SK-N-SH (cell line): ENCODE data around the gene BTK. TPM values are rescaled to one million over a fixed set of nuclear protein-coding genes. Genes with fewer than 3 reads are reported as not detected.

Experiments
- CTCF ChIA-PET: fragments of 300-600, 350-600 bp; formaldehyde crosslinking; extraction: SDS; loops from one replicate; lab custom pipeline; 2021; lab: Yijun Ruan, JAX
- POLR2A ChIA-PET: fragments of 350-600 bp; sonication (Branson Sonifier 250); formaldehyde crosslinking; extraction: SDS; loops from one replicate; lab custom pipeline; 2020; ENCODE audit warnings: antibody characterized with exemption, inconsistent platforms; lab: Yijun Ruan, JAX
- DNase-seq: peaks from one replicate; pipeline ENCODE4 v3.0.0; 2012
- H2AFZ ChIP-seq: fragments of 200-600 bp; sonication (generic); 2 replicates; pipeline ENCODE4 v1.8.1; 2016; ENCODE audit warnings: antibody characterized with exemption, mild to moderate bottlenecking, low read depth
- H3F3A ChIP-seq: fragments of 200-600 bp; sonication (generic); replicated peaks from 2 replicates; pipeline ENCODE3; 2016; ENCODE audit warnings: antibody characterized with exemption, mild to moderate bottlenecking; ENCODE audit not compliant: insufficient read depth
- H3K27ac ChIP-seq, 2 experiments: fragments of 200-500 bp in 1 of 2; fragments of 200-600 bp in 1 of 2; sonication (Bioruptor generic) in 1 of 2; sonication (generic), shearing (Covaris generic) in 1 of 2; 2 replicates each; pipeline versions ENCODE4 v1.5.1 to v1.6.1; 2014 to 2016; ENCODE audit warnings: low read depth in 2 of 2, inconsistent platforms in 1 of 2, low read length in 1 of 2, mild to moderate bottlenecking in 1 of 2, mixed read lengths in 1 of 2
- H3K27me3 ChIP-seq: fragments of 200-600 bp; sonication (generic), shearing (Covaris generic); 2 replicates; pipeline ENCODE4 v1.6.1; 2016; ENCODE audit warnings: mixed run types; ENCODE audit not compliant: insufficient read depth
- H3K36me3 ChIP-seq, 2 experiments: fragments of 200-500 bp in 1 of 2; fragments of 200-600 bp in 1 of 2; sonication (Bioruptor generic) in 1 of 2; sonication (generic) in 1 of 2; replicated peaks in 1 of 2; 2 replicates each; pipeline versions ENCODE3 to v1.5.1; 2014 to 2016; ENCODE audit warnings: low read length in 1 of 2, mild to moderate bottlenecking in 1 of 2; ENCODE audit not compliant: insufficient read depth in 2 of 2, control insufficient read depth in 1 of 2
- H3K4me1 ChIP-seq, 2 experiments: fragments of 200-500 bp in 1 of 2; fragments of 200-600 bp in 1 of 2; sonication (Bioruptor generic) in 1 of 2; sonication (generic), shearing (Covaris generic) in 1 of 2; 2 replicates each; pipeline versions ENCODE4 v1.5.1 to v1.6.1; 2014 to 2016; ENCODE audit warnings: low read depth in 1 of 2, low read length in 1 of 2, mixed run types in 1 of 2; ENCODE audit not compliant: insufficient read depth in 2 of 2, control insufficient read depth in 1 of 2
- H3K4me2 ChIP-seq: fragments of 200-600 bp; sonication (generic), shearing (Covaris generic); 2 replicates; pipeline ENCODE4 v1.6.1; 2017; ENCODE audit warnings: mixed run types
- H3K4me3 ChIP-seq, 2 experiments: fragments of 200-500 bp in 1 of 2; fragments of 200-600 bp in 1 of 2; sonication (Bioruptor generic) in 1 of 2; sonication (generic), shearing (Covaris generic) in 1 of 2; 2 replicates each; pipeline versions ENCODE4 v1.5.1 to v1.8.1; 2014 to 2016; ENCODE audit warnings: low read depth in 2 of 2, inconsistent platforms in 1 of 2, low read length in 1 of 2, mild to moderate bottlenecking in 1 of 2, mixed read lengths in 1 of 2, moderate library complexity in 1 of 2
- H3K79me2 ChIP-seq: fragments of 200-600 bp; sonication (generic); 2 replicates; pipeline ENCODE4 v1.8.1; 2017; ENCODE audit warnings: mild to moderate bottlenecking; ENCODE audit not compliant: insufficient read depth
- H3K9ac ChIP-seq: fragments of 200-600 bp; sonication (generic); 2 replicates; pipeline ENCODE4 v1.6.1; 2017; ENCODE audit warnings: mixed run types
- H3K9me2 ChIP-seq: fragments of 200-600 bp; sonication (generic); 2 replicates; pipeline ENCODE4 v1.6.1; 2017; ENCODE audit warnings: mixed run types
- H3K9me3 ChIP-seq: fragments of 200-600 bp; sonication (generic); 2 replicates; pipeline ENCODE4 v1.6.1; 2017; ENCODE audit warnings: mixed run types, mild to moderate bottlenecking, moderate library complexity
- H4K20me1 ChIP-seq: fragments of 200-600 bp; sonication (generic); 2 replicates; pipeline ENCODE4 v1.6.1; 2017; ENCODE audit warnings: mild to moderate bottlenecking, mixed run types; ENCODE audit not compliant: insufficient read depth
- GATA2 ChIP-seq: sonication (generic); formaldehyde crosslinking; IDR thresholded peaks from 2 replicates; pipeline ENCODE4 v1.5.0; 2020; ENCODE audit warnings: mild to moderate bottlenecking, missing genetic modification reagents
- JUND ChIP-seq: IDR thresholded peaks from 2 replicates; pipeline ENCODE4 v1.4.0; 2012
- MAX ChIP-seq: IDR thresholded peaks from 2 replicates; pipeline ENCODE4 v1.4.0; 2012; ENCODE audit warnings: low read depth
- MEF2A ChIP-seq: IDR thresholded peaks from 2 replicates; pipeline ENCODE4 v1.4.0; 2012; ENCODE audit warnings: low read depth, borderline replicate concordance
- NFIC ChIP-seq: IDR thresholded peaks from 2 replicates; pipeline ENCODE4 v1.4.0; 2012; ENCODE audit warnings: borderline replicate concordance
- POLR2AphosphoS5 ChIP-seq: IDR thresholded peaks from 2 replicates; pipeline ENCODE4 v1.6.1; 2012; ENCODE audit warnings: low read depth, low read length
- RFX5 ChIP-seq: IDR thresholded peaks from 2 replicates; pipeline ENCODE4 v1.6.1; 2012; ENCODE audit warnings: mild to moderate bottlenecking, improper control_type of control experiment, low read length
- SIN3A ChIP-seq: IDR thresholded peaks from 2 replicates; pipeline ENCODE4 v1.6.1; 2012; ENCODE audit warnings: low read depth, mild to moderate bottlenecking, low read length, moderate library complexity, borderline replicate concordance
- SMC3 ChIP-seq: IDR thresholded peaks from 2 replicates; pipeline ENCODE4 v1.6.1; 2012; ENCODE audit warnings: low read depth, low read length, improper control_type of control experiment
- TCF12 ChIP-seq: IDR thresholded peaks from 2 replicates; pipeline ENCODE4 v1.4.0; 2012
- TEAD4 ChIP-seq: IDR thresholded peaks from 2 replicates; pipeline ENCODE4 v1.4.0; 2012; ENCODE audit warnings: mild to moderate bottlenecking, borderline replicate concordance; ENCODE audit not compliant: insufficient read depth
- YY1 ChIP-seq: IDR thresholded peaks from 2 replicates; pipeline ENCODE4 v1.4.0; 2012; ENCODE audit warnings: low read depth, mild to moderate bottlenecking
- WGBS: methylation state at CpG from one replicate; pipeline ENCODE4 v1.1.6; 2017; ENCODE audit warnings: low lambda C conversion rate; 5-methylcytosine and 5-hydroxymethylcytosine counted together
- polyA plus RNA-seq, 3 experiments: library from polyadenylated mRNA; depleted of rRNA; stranded (reverse); fragments of >200 nt; gene quantifications; 2 replicates each; pipeline ENCODE4 v1.2.3, GENCODE V29; 2012
- TF ChIP-seq, protein P1 (sequence below): IDR thresholded peaks from 2 replicates; pipeline ENCODE4 v1.4.0; 2012; ENCODE audit warnings: low read depth, borderline replicate concordance
- TF ChIP-seq, protein P2 (sequence below): fragments of 200-600 bp; sonication (generic); IDR thresholded peaks from 2 replicates; pipeline ENCODE4 v1.6.1; 2017; ENCODE audit warnings: antibody characterized with exemption, mild to moderate bottlenecking, moderate library complexity
- TF ChIP-seq, protein P3 (sequence below): fragments of 150-350 bp; IDR thresholded peaks from 2 replicates; pipeline ENCODE4 v1.6.1; 2017; ENCODE audit warnings: antibody characterized with exemption, low read length, low read depth, borderline replicate concordance
- TF ChIP-seq, protein P4 (sequence below): fragments of 150-350 bp; IDR thresholded peaks from 2 replicates; pipeline ENCODE4 v1.6.1; 2016; ENCODE audit warnings: mild to moderate bottlenecking, low read depth, low read length

Gene BTK
- polyA plus RNA-seq, 1 of the 3 experiments (the other 2 are of a cell fraction): not detected

DNA sequence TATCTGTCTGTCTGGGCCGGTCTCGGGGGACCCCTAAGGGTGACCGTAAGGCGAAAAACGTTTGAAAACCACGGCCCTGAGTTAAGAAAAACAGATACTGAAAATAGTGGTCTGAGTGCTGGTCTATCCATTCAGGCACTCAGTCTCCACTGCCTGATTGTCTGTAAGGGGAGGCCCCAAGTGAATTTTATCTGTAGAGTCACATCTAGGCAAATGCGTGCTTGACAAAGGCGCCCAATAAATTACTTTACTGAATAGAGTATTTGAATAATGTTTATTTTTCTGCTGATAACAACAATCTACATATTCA is 22.5 kb upstream of the BTK start:
- H3K27me3 ChIP-seq: no peaks in the 10 kb centered on the region
- peak overlapping the region; percentile 91 for H3K9ac ChIP-seq
- ChIA-PET POLR2A (no interaction called here), CTCF (no interaction called here)
- peaks cover 72% of the 10 kb centered on the region for H3K79me2 ChIP-seq
- peaks cover 20% of the 10 kb centered on the region; the same call in 1 of the 2 replicates for H4K20me1 ChIP-seq
- no peaks in the 10 kb centered on the region for H3K9me2 ChIP-seq
- H3K4me1 ChIP-seq: peaks cover 0 to 12% of the 10 kb centered on the region in 2 experiments; a peak in 2 of 4 replicates
- H2AFZ ChIP-seq: peak overlapping the region; percentile 54; the same call in 1 of the 2 replicates
- H3K9me3 ChIP-seq: no peaks in the 10 kb centered on the region
- H3K4me2 ChIP-seq: peak overlapping the region; percentile 76
- TF ChIP-seq POLR2AphosphoS5: no peak
- TF ChIP-seq TEAD4: no peak
- TF ChIP-seq YY1: 0 out of 2 replicates have a peak, but pooled peaks have one; percentile 4
- TF ChIP-seq, protein P1, sequence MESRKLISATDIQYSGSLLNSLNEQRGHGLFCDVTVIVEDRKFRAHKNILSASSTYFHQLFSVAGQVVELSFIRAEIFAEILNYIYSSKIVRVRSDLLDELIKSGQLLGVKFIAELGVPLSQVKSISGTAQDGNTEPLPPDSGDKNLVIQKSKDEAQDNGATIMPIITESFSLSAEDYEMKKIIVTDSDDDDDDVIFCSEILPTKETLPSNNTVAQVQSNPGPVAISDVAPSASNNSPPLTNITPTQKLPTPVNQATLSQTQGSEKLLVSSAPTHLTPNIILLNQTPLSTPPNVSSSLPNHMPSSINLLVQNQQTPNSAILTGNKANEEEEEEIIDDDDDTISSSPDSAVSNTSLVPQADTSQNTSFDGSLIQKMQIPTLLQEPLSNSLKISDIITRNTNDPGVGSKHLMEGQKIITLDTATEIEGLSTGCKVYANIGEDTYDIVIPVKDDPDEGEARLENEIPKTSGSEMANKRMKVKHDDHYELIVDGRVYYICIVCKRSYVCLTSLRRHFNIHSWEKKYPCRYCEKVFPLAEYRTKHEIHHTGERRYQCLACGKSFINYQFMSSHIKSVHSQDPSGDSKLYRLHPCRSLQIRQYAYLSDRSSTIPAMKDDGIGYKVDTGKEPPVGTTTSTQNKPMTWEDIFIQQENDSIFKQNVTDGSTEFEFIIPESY: no peak
- no peak for TF ChIP-seq SMC3
- TF ChIP-seq, protein P2, sequence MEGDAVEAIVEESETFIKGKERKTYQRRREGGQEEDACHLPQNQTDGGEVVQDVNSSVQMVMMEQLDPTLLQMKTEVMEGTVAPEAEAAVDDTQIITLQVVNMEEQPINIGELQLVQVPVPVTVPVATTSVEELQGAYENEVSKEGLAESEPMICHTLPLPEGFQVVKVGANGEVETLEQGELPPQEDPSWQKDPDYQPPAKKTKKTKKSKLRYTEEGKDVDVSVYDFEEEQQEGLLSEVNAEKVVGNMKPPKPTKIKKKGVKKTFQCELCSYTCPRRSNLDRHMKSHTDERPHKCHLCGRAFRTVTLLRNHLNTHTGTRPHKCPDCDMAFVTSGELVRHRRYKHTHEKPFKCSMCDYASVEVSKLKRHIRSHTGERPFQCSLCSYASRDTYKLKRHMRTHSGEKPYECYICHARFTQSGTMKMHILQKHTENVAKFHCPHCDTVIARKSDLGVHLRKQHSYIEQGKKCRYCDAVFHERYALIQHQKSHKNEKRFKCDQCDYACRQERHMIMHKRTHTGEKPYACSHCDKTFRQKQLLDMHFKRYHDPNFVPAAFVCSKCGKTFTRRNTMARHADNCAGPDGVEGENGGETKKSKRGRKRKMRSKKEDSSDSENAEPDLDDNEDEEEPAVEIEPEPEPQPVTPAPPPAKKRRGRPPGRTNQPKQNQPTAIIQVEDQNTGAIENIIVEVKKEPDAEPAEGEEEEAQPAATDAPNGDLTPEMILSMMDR: peak; percentile 4; the same call in 1 of the 2 replicates
- no peak for TF ChIP-seq RFX5
- no peaks in the 10 kb centered on the region for H3F3A ChIP-seq
- WGBS: 2% methylated on average over 8 of the region's 8 CpGs
- DNase-seq: no peak
- peak overlapping the region; percentile 83 to 88 for H3K4me3 ChIP-seq
- peak overlapping the region; percentile 86 to 90 for H3K27ac ChIP-seq
- peaks cover 14 to 18% of the 10 kb centered on the region in 2 experiments for H3K36me3 ChIP-seq

GRCh38 chrX:101407748-101408531 is 21.9 kb upstream of the BTK start, which contains the start of the genes GLA and HNRNPH2:
GLA (minus strand) TSS chrX:101407925; CDS start chrX:101407903, 22 bp downstream.
HNRNPH2 (plus strand) TSS chrX:101408222; CDS start chrX:101411989, 3,767 bp downstream.
- H3K9ac ChIP-seq: peak within 1 kb of the TSS; percentile 91
- H3K4me1 ChIP-seq: peaks cover 0 to 12% of the 10 kb centered on the region in 2 experiments; a peak in 2 of 4 replicates
- peaks cover 20% of the 10 kb centered on the region; the same call in 1 of the 2 replicates for H4K20me1 ChIP-seq
- peak within 1 kb of the TSS; percentile 83 to 88 for H3K4me3 ChIP-seq
- H3K4me2 ChIP-seq: peak within 1 kb of the TSS; percentile 88
- H3K27me3 ChIP-seq: no peaks in the 10 kb centered on the region
- H3K9me3 ChIP-seq: no peaks in the 10 kb centered on the region
- H3F3A ChIP-seq: no peaks in the 10 kb centered on the region
- H3K27ac ChIP-seq: peak within 1 kb of the TSS; percentile 86 to 90
- no peaks in the 10 kb centered on the region for H3K9me2 ChIP-seq
- POLR2A ChIA-PET: interaction anchor here (1.0 to 1.3 kb wide), 2 partner anchors 10 to 17 kb away, joined by 4 to 10 read pairs; partner anchors contain the start of gene RPL36A
- H3K79me2 ChIP-seq: peaks cover 69% of the 10 kb centered on the region
- peak; percentile 86 for DNase-seq
- CTCF ChIA-PET: interaction anchor here (1.3 kb wide), 1 partner anchor 9 kb away, joined by 6 read pairs; no protein-coding TSS in a partner anchor
- WGBS: 1% methylated on average over 35 of the region's 47 CpGs
- H2AFZ ChIP-seq: peak within 1 kb of the TSS; percentile 91
- peaks cover 13 to 16% of the 10 kb centered on the region in 2 experiments for H3K36me3 ChIP-seq
- TF ChIP-seq MEF2A (no peak), TCF12 (peak; percentile 15; the same call in 1 of the 2 replicates), JUND (no peak), MAX (peak; percentile 69; the same call in 1 of the 2 replicates), SIN3A (0 out of 2 replicates have a peak, but pooled peaks have one; percentile 25), GATA2 (no peak), RFX5 (peak; percentile 100), NFIC (no peak)
- TF ChIP-seq, protein P3, sequence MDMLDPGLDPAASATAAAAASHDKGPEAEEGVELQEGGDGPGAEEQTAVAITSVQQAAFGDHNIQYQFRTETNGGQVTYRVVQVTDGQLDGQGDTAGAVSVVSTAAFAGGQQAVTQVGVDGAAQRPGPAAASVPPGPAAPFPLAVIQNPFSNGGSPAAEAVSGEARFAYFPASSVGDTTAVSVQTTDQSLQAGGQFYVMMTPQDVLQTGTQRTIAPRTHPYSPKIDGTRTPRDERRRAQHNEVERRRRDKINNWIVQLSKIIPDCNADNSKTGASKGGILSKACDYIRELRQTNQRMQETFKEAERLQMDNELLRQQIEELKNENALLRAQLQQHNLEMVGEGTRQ: peak; percentile 98
- TF ChIP-seq, protein P4, sequence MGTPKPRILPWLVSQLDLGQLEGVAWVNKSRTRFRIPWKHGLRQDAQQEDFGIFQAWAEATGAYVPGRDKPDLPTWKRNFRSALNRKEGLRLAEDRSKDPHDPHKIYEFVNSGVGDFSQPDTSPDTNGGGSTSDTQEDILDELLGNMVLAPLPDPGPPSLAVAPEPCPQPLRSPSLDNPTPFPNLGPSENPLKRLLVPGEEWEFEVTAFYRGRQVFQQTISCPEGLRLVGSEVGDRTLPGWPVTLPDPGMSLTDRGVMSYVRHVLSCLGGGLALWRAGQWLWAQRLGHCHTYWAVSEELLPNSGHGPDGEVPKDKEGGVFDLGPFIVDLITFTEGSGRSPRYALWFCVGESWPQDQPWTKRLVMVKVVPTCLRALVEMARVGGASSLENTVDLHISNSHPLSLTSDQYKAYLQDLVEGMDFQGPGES: peak; percentile 53
- TF ChIP-seq, protein P2: 0 out of 2 replicates have a peak, but pooled peaks have one; percentile 30
